NCI-H510A treated with DMSO at 0.1 percent for 48 hours (cell line): ENCODE results near the gene RP2.

Experiments
- DNase-seq: peaks from one replicate; lab custom pipeline; 2025; lab: John Stamatoyannopoulos, UW

The RP2 gene

DNA sequence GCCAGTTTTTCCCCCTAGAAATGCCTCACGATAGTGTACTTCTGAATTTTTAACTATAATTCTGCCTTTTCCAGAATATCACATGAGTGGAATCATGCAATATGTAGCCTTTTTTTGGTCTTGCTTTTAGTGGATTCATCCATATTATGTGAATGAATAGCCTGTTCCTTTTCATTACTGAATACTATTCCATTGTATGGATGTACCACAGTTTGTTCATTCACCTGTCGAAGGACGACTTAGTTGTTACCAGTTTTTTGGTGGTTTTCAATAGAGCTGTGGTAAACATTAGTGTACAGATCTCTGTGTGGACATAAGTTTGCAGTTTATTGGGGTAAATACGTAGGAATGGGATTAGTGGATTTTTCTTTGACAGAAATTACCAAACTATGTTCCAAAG, 83.4 kb downstream of the RP2 start:
- DNase-seq: no peak

DNA sequence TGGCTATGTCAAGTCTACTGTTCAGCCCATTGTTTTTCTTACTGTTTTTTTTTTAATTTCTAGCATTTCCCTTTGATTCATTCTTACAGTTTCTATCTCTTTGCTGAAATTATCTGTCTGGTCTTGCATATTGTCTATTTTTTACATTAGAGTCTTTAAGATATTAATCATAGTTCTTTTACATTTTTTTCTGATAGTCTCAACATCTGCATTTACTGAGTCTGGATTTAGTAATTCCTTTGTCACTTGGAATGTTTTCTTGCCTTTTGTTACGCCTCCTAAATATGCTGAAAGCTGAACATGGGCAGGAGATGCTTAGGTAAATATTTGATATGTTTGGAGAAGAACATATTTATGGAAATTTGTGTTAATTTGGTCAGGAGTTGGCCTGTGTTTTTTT, 85.8 kb downstream of the RP2 start:
- DNase-seq: no peak

DNA sequence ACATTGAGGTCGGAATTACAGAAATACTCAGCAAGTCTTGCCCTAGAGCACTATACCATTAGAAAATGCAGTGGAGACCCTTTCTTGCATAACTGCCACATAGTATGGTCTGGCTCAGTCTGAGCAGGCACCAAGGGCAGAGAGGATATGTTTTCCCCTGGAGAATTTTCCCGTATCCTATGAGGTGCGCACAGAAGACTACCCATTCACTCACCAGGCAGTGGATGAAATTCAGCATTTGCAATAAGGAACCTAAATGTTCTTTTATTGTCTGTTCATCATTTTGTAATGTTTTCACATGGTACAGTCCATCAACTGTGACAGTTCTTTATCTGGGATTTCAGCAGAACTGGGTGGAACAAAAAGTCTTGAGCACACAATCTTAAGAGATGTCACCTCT, 90.9 kb downstream of the RP2 start:
- no peak for DNase-seq

DNA sequence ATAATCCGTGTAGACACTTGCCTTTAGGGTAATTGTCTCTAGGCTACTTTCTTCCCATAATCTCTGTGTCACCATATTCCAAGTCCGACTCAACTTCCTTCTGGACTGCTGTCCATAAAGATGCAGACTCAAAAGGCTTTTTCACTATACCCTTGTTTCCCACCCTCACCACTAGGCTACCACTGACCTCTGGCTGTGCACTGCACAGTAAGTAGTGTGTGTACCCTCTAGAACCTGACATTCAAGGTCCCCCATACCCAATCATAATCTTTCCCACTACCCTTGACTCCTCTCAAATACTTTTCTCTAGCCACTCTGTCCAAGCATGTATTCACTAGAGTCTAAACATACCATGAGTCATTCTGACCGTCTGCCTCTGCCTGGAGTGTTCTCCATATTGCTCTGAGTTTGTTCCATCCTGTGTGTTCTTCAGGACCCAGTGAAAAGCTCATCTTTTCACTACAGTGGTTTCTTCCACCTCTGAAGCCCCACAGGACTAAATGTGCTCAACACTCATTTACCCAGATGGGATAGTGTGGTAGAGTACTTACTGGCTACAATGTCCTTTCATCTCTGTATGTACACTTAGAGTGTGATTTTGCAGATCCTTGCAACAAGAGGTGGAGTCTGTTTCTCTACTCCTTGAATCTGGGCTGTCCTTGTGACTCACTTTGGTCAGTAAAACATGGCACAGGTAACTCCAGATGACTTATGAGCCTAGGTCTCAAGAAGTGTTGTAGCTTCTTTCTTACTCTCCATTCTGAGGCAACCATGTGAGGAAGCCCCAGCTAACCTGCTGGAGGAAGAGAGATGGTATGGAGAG, 92.8 kb downstream of the RP2 start:
- DNase-seq: no peak
